Measurements from ENCODE around the gene UNC13C. TPM values are rescaled to one million over a fixed set of nuclear protein-coding genes. Genes with fewer than 3 reads are reported as not detected.

UNC13C gene
- total and polyA plus RNA-seq, 2 donors (not counting 3 experiments of a cell fraction or from before 2014, with no cell fraction given): not detected

GRCh38 chr15:54521206-54521605 is 543.0 kb downstream of the UNC13C start:
- Histone ChIP-seq H3K9me1 (replicated peaks; ENCODE audit: control insufficient read depth, extremely low read depth, insufficient read depth, low read length) (no peaks in the 10 kb centered on the region), H3K9ac (replicated peaks; ENCODE audit: extremely low read depth, insufficient read depth, low read length) (no peak overlapping the region), H4K20me1 (replicated peaks; ENCODE audit: control insufficient read depth, extremely low read depth, insufficient read depth, low read length) (no peaks in the 10 kb centered on the region), H3K79me2 (ENCODE audit: control insufficient read depth, insufficient read depth, low read length) (no peaks in the 10 kb centered on the region), H3K4me1 (ENCODE audit: control insufficient read depth, extremely low read depth, insufficient read depth, low read length) (no peaks in the 10 kb centered on the region), H3K4me3 (replicated peaks in 1 of 3; ENCODE audit: insufficient read depth in 1 of 3, low read depth in 1 of 3, low read length in 3 of 3) (no peak overlapping the region), H3K9me3 (replicated peaks; ENCODE audit: control insufficient read depth, insufficient read depth, low read length) (no peaks in the 10 kb centered on the region), H2AFZ (ENCODE audit: low read depth, low read length) (no peak overlapping the region), H3K27ac (ENCODE audit: insufficient read depth, low read depth, low read length) (no peak overlapping the region), H3K36me3 (ENCODE audit: control insufficient read depth in 2 of 2, extremely low read depth in 1 of 2, insufficient read depth in 2 of 2, low read length in 2 of 2) (no peaks in the 10 kb centered on the region), H3K27me3 (ENCODE audit: control insufficient read depth in 2 of 2, insufficient read depth in 2 of 2, low read length in 2 of 2) (no peaks in the 10 kb centered on the region), H3K4me2 (ENCODE audit: insufficient read depth, low read length) (no peak overlapping the region)
- no peak for TF ChIP-seq POLR2AphosphoS5 (IDR thresholded peaks at IDR 0.05; ENCODE audit: insufficient read depth, low read depth, low read length)
- TF ChIP-seq FOS (IDR thresholded peaks at IDR 0.05; ENCODE audit: borderline replicate concordance, insufficient read depth, low read length): no peak
- no peak for TF ChIP-seq EZH2 (IDR thresholded peaks at IDR 0.05; ENCODE audit: borderline replicate concordance, low read depth, low read length, severe bottlenecking)
- no peak for TF ChIP-seq MYC (IDR thresholded peaks at IDR 0.05; ENCODE audit: low read depth, low read length)
- TF ChIP-seq GATA2 (IDR thresholded peaks at IDR 0.05; ENCODE audit: insufficient read depth, insufficient read length, low read depth, low read length): no peak
- no peak for TF ChIP-seq POLR2A (IDR thresholded peaks at IDR 0.05; ENCODE audit: low read depth, low read length)
- TF ChIP-seq, protein P1, sequence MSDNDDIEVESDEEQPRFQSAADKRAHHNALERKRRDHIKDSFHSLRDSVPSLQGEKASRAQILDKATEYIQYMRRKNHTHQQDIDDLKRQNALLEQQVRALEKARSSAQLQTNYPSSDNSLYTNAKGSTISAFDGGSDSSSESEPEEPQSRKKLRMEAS (IDR thresholded peaks at IDR 0.05; ENCODE audit: insufficient read depth, insufficient read length): no peak
- TF ChIP-seq JUN (IDR thresholded peaks at IDR 0.05; ENCODE audit: borderline replicate concordance, insufficient read depth, insufficient read length, low read depth): no peak
- dilution Hi-C loops (cut with MboI; ENCODE audit: extremely low pct_ligation_motif_present, low sequenced_read_pairs) (no loop called here), intact Hi-C loops (cut with micrococcal nuclease) (no loop called here)
- CTCF ChIA-PET: no interaction called here
- POLR2A ChIA-PET: no interaction called here
- BruUV-seq (replicated peaks): no TSS peak
- FAIRE-seq (no peak), DNase-seq (ENCODE audit: low read depth, low spot score) (no peak)

GRCh38 chr15:54528021-54528420 is 549.8 kb downstream of the UNC13C start:
- Histone ChIP-seq H3K27me3 (ENCODE audit: control insufficient read depth in 2 of 2, insufficient read depth in 2 of 2, low read length in 2 of 2) (no peaks in the 10 kb centered on the region), H3K36me3 (ENCODE audit: control insufficient read depth in 2 of 2, extremely low read depth in 1 of 2, insufficient read depth in 2 of 2, low read length in 2 of 2) (no peaks in the 10 kb centered on the region), H3K4me3 (replicated peaks in 1 of 3; ENCODE audit: insufficient read depth in 1 of 3, low read depth in 1 of 3, low read length in 3 of 3) (no peak overlapping the region), H3K4me1 (ENCODE audit: control insufficient read depth, extremely low read depth, insufficient read depth, low read length) (no peaks in the 10 kb centered on the region), H2AFZ (ENCODE audit: low read depth, low read length) (no peak overlapping the region), H3K4me2 (ENCODE audit: insufficient read depth, low read length) (no peak overlapping the region), H4K20me1 (replicated peaks; ENCODE audit: control insufficient read depth, extremely low read depth, insufficient read depth, low read length) (no peaks in the 10 kb centered on the region), H3K9me3 (replicated peaks; ENCODE audit: control insufficient read depth, insufficient read depth, low read length) (no peaks in the 10 kb centered on the region), H3K9me1 (replicated peaks; ENCODE audit: control insufficient read depth, extremely low read depth, insufficient read depth, low read length) (no peaks in the 10 kb centered on the region), H3K79me2 (ENCODE audit: control insufficient read depth, insufficient read depth, low read length) (no peaks in the 10 kb centered on the region), H3K9ac (replicated peaks; ENCODE audit: extremely low read depth, insufficient read depth, low read length) (no peak overlapping the region), H3K27ac (ENCODE audit: insufficient read depth, low read depth, low read length) (no peak overlapping the region)
- TF ChIP-seq GATA2 (IDR thresholded peaks at IDR 0.05; ENCODE audit: insufficient read depth, insufficient read length, low read depth, low read length) (no peak), MYC (IDR thresholded peaks at IDR 0.05; ENCODE audit: low read depth, low read length) (no peak), JUN (IDR thresholded peaks at IDR 0.05; ENCODE audit: borderline replicate concordance, insufficient read depth, insufficient read length, low read depth) (no peak), POLR2A (IDR thresholded peaks at IDR 0.05; ENCODE audit: low read depth, low read length) (no peak), EZH2 (IDR thresholded peaks at IDR 0.05; ENCODE audit: borderline replicate concordance, low read depth, low read length, severe bottlenecking) (no peak), POLR2AphosphoS5 (IDR thresholded peaks at IDR 0.05; ENCODE audit: insufficient read depth, low read depth, low read length) (no peak)
- TF ChIP-seq, protein P2, sequence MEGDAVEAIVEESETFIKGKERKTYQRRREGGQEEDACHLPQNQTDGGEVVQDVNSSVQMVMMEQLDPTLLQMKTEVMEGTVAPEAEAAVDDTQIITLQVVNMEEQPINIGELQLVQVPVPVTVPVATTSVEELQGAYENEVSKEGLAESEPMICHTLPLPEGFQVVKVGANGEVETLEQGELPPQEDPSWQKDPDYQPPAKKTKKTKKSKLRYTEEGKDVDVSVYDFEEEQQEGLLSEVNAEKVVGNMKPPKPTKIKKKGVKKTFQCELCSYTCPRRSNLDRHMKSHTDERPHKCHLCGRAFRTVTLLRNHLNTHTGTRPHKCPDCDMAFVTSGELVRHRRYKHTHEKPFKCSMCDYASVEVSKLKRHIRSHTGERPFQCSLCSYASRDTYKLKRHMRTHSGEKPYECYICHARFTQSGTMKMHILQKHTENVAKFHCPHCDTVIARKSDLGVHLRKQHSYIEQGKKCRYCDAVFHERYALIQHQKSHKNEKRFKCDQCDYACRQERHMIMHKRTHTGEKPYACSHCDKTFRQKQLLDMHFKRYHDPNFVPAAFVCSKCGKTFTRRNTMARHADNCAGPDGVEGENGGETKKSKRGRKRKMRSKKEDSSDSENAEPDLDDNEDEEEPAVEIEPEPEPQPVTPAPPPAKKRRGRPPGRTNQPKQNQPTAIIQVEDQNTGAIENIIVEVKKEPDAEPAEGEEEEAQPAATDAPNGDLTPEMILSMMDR (IDR thresholded peaks at IDR 0.05; ENCODE audit: extremely low read depth in 1 of 2, insufficient read depth in 1 of 2, low read depth in 1 of 2, low read length in 2 of 2): no peak
- no peak for FAIRE-seq
- BruUV-seq (replicated peaks): no TSS peak
- intact Hi-C loops (cut with micrococcal nuclease) (no loop called here), dilution Hi-C loops (cut with MboI; ENCODE audit: extremely low pct_ligation_motif_present, low sequenced_read_pairs) (no loop called here)
- CTCF ChIA-PET: no interaction called here
- POLR2A ChIA-PET: no interaction called here
- no peak for DNase-seq (ENCODE audit: low read depth, low spot score)

Measured in endothelial cell of umbilical vein (primary cell).